ENCODE results near the gene TMEM187. TPM values are rescaled to one million over a fixed set of nuclear protein-coding genes. Genes with fewer than 3 reads are reported as not detected.

Gene TMEM187
- total and polyA plus RNA-seq, 3 donors from 2014 or later, result 6.1 to 15.7 (median 13.1) TPM

DNA sequence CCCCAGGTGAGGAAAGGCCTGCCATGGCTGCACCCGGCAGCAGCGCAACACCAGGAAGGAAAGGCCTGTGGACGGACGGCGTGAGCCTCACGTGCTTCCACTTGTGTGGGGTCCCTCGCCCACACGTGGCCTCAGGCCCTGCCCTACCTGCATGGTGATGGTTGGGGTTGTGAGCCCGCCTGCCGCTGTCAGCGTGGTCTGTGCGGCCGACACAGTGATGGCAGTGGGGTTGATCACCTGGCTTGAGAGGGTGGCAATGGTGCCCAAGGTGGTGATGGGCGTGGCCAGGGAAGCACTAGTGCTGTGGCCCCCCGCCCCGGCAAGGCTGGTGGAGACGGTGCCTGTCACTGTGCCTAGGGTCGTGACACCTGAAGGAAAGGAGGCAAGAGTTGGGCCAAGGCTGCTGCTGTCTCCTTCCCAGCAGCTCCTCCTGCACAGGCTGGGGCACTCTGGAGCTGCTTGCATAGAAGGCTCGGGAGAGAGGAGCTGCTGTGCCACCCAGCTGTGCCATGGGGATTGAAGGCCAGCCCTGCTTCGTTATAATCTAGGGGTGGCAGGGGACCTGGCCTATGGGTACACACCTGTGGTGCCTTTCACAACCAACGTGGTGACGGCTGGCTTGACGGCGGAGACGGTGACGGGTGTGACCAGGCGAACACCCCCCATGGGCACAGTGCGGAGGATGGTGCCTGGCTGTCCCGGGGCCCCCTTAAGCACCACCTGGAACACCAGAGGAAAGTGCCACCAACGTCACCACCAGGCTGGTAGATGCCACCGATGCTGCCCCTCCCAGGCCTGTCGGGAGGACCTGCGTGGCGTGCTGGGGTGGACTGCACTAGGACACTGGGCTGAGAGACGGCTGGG lies 16.3 kb upstream of the TMEM187 start:
- no peaks in the 10 kb centered on the region for H3K4me1 ChIP-seq
- H3K27me3 ChIP-seq, result no peaks in the 10 kb centered on the region
- DNase-seq, result no peak
- H3K4me3 ChIP-seq, result no peak overlapping the region
- intact Hi-C loops (cut with DNase I; ENCODE audit: low total_unique reads), result loop anchor here (10.0 kb wide), 1 partner anchor 191 kb away; the partner anchor contains the start of gene PLXNB3
- H3K36me3 ChIP-seq (ENCODE audit: low read depth, missing control alignments), result no peaks in the 10 kb centered on the region
- TF ChIP-seq, protein P1, sequence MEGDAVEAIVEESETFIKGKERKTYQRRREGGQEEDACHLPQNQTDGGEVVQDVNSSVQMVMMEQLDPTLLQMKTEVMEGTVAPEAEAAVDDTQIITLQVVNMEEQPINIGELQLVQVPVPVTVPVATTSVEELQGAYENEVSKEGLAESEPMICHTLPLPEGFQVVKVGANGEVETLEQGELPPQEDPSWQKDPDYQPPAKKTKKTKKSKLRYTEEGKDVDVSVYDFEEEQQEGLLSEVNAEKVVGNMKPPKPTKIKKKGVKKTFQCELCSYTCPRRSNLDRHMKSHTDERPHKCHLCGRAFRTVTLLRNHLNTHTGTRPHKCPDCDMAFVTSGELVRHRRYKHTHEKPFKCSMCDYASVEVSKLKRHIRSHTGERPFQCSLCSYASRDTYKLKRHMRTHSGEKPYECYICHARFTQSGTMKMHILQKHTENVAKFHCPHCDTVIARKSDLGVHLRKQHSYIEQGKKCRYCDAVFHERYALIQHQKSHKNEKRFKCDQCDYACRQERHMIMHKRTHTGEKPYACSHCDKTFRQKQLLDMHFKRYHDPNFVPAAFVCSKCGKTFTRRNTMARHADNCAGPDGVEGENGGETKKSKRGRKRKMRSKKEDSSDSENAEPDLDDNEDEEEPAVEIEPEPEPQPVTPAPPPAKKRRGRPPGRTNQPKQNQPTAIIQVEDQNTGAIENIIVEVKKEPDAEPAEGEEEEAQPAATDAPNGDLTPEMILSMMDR (IDR thresholded peaks at IDR 0.05), result no peak
- no peak for TF ChIP-seq POLR2A (IDR thresholded peaks at IDR 0.05)
- 87 to 89% methylated on average over 3 to 14 of the region's 35 CpGs for WGBS, 2 donors
- H3K27ac ChIP-seq, result no peak overlapping the region
- no peaks in the 10 kb centered on the region for H3K9me3 ChIP-seq

DNA sequence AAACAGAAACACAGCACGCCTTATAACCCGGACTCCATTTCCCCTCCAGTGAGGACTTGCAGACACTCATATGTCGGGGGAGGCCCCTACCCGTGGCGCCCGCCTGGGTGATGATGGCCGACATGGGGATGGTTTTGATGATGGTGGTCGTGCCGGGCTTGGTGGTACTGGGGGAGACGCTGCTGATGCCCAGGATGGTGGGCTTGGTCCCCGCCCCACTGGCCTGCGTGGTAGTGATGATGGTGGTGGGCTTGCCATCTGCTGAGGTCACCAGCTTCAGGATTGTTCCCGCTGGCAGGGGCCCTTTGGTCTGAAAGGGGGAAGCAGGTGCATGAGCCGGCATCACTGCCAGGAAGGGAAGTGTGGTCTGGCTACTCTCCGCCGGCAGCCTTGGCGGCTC lies 15.3 kb upstream of the TMEM187 start:
- 88 to 92% methylated on average over 7 to 16 of the region's 17 CpGs for WGBS, 2 donors
- H3K4me1 ChIP-seq, result no peaks in the 10 kb centered on the region
- TF ChIP-seq, protein P1 (IDR thresholded peaks at IDR 0.05), result no peak
- no peak for TF ChIP-seq POLR2A (IDR thresholded peaks at IDR 0.05)
- no peak overlapping the region for H3K27ac ChIP-seq
- DNase-seq, result no peak
- H3K9me3 ChIP-seq, result no peaks in the 10 kb centered on the region
- intact Hi-C loops (cut with DNase I; ENCODE audit: low total_unique reads), result loop anchor here (10.0 kb wide), 1 partner anchor 192 kb away; the partner anchor contains the start of gene PLXNB3
- H3K36me3 ChIP-seq (ENCODE audit: low read depth, missing control alignments), result no peaks in the 10 kb centered on the region
- no peak overlapping the region for H3K4me3 ChIP-seq
- H3K27me3 ChIP-seq, result no peaks in the 10 kb centered on the region

DNA sequence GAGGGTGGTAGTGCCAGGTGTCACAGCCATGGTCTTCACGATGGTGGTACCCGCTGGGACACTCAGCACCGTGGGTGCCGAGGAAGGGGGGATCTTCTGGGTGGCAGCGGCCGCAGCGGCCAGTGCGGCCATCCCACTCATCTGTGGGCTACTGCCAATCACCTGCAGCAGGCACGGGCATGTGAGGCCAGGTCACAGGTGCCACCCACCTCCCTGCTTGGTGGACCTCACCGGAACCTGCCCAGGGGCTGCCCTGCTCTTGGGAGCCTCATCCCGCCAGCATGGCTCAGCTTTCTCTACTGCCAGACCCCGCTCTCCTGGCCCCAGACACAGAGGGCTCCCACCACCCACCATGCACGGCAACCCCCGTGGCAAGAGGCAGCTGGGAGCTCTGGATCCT lies 13.9 kb upstream of the TMEM187 start:
- Histone ChIP-seq H3K4me3 (no peak overlapping the region), H3K27ac (no peak overlapping the region), H3K9me3 (no peaks in the 10 kb centered on the region), H3K36me3 (ENCODE audit: low read depth, missing control alignments) (no peaks in the 10 kb centered on the region), H3K4me1 (no peaks in the 10 kb centered on the region), H3K27me3 (no peaks in the 10 kb centered on the region)
- TF ChIP-seq POLR2A (IDR thresholded peaks at IDR 0.05), result no peak
- TF ChIP-seq, protein P1 (IDR thresholded peaks at IDR 0.05), result no peak
- 93 to 100% methylated on average over 1 to 3 of the region's 14 CpGs for WGBS, 2 donors
- DNase-seq, result no peak
- intact Hi-C loops (cut with DNase I; ENCODE audit: low total_unique reads), result loop anchor here (10.0 kb wide), 1 partner anchor 194 kb away; the partner anchor contains the start of gene PLXNB3

DNA sequence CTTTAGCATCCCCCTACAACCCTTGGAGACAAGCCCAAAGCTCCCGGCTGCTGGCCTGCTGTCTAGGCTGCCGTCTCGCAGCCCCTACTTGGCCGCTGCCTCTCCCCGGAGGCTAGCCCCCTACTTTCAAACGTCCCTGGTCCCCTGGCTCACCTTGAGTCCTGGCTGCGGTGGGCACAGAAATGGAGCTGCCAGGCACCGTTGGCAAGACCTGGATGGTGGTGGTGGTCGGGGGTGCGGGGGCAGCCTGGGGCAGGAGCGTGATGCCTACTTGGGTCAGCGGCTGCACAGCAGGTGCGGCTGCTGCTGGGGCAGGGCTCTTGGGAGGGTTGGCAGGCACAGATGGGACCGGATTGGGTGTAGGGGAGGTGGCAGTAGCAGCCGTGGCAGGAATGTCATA lies 12.9 kb upstream of the TMEM187 start:
- TF ChIP-seq, protein P1 (IDR thresholded peaks at IDR 0.05), result no peak
- TF ChIP-seq POLR2A (IDR thresholded peaks at IDR 0.05), result no peak
- Histone ChIP-seq H3K36me3 (ENCODE audit: low read depth, missing control alignments) (no peaks in the 10 kb centered on the region), H3K4me3 (no peak overlapping the region), H3K9me3 (no peaks in the 10 kb centered on the region), H3K27me3 (no peaks in the 10 kb centered on the region), H3K27ac (no peak overlapping the region), H3K4me1 (peaks cover 1% of the 10 kb centered on the region)
- 94% methylated on average over 14 of the region's 15 CpGs; no CpG with 5 or more reads in 1 of the 2 donors for WGBS, 2 donors
- DNase-seq, result no peak
- intact Hi-C loops (cut with DNase I; ENCODE audit: low total_unique reads), result loop anchor here (10.0 kb wide), 1 partner anchor 195 kb away; the partner anchor contains the start of gene PLXNB3
